ENCODE results near the gene PATJ.
"Not testable (repeated sequence)": the region's sequence is repeated elsewhere in the genome, so short reads cannot be mapped to it uniquely, and the experiment has no call there.

Gene PATJ

DNA sequence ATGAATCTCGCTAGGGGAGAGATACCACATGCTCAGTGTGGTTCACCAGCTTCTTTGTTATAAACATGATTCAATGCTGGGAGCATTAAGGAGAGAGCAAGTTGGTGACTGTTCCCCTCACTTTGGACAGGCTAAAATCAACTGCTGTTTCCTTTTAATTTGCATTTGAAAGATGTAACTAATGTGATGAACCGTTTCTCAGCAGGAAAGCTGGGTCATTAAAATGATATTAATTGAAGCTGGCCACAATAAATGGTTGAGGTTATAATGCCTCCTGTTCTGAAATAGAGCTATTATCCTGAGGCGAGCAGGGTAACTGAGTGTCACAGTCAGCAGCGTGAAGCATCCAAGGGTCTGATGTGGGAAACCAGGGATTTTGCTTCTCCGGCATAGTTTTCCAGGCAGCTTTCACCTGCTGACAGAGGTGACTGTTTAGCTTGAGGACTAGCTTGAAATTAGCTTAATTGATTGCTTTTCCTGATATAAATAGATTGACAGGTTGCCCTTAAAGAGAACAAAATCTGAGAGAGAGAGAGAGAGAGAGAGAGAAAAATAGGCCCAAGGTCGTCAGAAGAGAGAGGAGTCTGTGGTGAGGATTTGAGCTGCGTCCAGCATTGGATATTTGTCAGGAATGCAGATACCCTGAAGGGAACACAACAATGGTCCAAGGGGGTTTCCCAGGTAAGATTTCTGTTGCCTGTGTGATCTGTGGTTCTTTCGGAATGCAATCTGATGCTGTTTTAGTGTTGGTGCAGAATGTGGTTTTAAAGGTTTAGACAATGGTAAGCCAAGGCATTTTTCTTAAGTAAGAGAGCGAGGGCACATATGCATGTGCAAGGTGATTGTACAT lies 209.7 kb downstream of the PATJ start:
- DNase-seq = no peak

DNA sequence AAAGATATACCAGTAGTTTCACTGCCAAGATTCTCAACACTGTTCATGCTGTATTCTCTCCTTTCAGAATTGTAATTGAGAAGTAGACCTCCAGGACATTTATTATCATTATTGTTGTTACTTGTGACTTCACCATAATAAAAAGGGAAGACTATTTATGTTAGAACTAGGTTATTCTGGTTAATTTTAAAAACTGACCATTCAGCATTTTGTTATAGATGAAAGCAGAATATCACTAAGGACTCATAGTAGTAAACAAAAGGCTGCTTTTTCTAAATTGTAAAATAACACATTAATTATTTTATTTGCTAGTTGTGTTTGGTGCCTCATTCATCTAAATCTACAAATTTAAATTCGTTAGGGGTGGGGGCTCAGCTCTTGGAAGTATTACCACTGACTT lies 210.4 kb downstream of the PATJ start:
- no peak for DNase-seq

DNA sequence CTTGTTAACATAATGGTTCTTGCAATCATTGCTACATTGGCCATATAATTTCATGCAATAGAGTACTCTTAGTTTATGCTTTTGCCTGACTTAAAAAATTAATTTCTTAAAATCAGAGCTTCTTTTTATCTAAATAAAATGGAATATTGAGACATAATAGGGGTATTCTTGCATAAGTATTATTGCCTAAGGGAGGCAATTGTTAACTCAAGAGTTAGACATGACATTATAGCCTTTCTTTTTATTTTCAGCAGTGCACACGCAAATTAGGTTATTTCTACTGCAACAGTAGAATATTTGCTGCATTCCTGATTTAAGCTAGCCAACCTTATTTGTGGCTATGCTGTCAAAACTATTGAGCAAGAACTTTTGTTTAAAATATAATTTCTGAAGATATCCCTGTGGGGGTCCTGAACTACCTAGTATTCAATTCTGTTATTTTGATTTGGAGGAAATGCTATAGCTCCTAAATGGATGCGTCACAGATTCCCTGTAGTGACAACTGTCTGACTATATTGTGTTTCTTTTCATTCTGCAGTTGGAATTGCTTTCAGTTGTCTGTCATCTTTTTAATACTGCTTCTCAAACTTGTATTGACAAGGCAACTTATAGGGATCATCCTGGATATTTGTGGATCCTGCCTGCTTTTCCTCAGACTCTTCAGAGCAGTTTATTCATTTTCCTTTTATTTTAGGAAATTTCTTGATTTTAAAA lies 211.0 kb downstream of the PATJ start:
- no peak for DNase-seq

DNA sequence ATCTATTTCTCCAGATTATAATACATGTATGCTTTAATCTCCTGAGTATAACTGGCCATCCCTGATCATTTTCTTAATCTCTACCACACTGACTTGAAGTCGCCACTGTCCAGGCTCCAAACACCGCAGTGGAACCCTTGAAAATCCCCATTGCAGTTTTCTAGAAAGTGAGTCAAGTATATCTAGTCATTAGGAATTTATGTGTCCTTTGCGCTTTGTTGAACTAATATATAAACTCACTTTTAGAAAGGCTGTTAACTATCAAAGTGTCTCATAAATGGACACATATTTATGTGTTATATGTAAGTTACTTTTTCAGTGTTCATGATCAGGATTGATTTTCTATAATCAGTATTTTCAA lies 211.5 kb downstream of the PATJ start:
- DNase-seq = no peak

DNA sequence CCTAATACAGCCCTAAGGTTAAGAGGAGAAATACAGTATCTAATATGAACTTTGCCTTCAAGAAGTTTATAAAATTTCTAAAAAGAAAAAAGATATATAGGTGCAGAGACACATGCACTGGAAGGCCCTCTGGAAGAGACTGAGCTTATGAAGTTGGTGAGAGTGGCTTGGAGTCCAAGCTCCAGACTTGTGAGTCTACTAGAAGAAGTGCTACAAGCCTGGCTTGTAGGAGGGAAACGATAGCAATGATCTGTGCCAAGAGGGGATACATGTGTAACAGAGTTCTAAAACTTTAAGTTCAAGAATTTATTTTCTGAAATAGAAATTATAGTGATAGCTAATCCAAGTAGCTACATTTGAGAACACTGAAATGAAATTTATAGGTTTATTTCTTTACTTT lies 213.0 kb downstream of the PATJ start:
- no peak for DNase-seq

DNA sequence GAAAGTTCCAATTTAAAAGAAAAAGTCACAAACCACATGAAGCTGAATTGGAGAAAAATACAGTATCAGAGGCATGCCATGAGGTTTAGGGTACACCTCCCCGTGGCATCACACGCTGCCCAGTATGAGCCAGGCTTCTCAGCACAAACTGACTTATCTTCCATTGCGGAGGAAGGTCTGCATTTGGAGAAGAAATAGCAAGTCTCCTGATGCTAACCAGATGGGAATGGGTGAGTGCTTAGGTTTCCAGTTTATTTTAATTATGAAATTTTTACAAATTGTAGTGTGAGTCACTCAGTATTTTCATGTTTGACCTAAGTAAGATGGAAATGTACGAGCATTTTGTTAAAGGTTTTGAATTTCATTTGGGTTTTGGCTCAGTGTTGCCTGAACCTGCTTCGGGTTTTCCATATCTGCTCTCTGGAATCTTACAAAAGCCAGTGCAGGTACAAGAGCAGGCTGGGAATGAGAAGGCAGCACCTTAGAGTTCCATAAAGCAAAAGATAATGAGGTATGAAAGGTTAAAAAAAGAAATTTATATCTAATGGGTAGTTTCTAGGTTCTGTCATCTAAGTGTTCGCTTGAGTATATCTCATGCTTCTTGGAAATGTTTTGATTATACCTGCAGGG lies 213.9 kb downstream of the PATJ start:
- DNase-seq = no peak

DNA sequence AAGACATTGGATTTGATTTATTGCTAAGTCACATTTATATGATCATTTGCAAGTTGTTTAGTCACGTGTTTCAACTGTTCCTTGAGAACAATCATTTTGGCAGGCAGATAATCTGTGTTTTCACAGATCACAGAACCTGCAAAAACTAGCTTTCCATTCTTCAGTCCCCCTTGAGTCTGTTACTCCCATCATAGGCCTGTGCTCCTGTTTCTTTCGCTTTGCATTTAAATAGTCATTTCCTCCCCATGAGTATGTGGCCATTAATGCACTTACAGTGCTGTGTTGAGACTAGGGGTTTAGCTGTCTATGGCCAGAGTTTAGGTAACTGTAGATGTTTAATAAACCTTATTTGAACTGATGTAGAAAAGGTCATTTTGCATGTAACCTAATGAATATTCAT lies 214.5 kb downstream of the PATJ start:
- no peak for DNase-seq

DNA sequence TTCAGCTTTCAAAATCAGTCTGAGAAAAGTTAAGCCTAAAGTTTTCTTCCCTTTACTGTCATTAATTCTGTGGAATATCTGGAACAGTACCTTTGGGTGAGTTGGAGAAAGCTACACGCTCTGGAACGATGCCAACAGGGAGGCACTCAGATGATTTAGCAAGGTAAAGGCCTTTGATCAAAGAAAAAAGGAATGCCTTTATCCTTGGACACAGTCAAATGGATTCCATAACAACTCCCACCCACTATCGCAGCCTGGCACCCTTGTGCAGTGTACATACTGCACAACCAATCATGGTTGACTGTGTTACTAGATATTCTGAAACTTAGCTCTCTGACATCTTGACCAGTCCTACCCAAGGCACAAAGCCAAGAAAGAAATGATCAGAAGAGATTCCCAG lies 218.7 kb downstream of the PATJ start:
- DNase-seq = no peak

DNA sequence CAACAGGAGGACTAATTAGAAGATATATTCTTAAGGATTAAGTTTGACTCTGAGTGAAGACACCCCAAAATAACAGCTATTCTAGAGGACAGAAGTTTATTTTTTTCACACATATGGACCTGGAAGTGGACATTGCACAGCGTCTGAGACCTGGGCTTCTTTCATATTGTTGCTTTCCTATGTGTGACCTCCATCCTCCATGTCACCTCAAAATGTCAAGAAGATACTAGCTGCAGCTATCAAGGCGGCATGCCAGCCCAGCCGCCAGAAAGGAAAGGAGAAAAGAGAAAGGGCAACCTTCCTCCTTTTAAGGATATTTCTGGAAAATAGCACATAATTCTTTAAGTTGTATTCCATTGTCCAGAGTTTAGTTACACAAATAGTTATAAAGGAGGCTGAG lies 220.4 kb downstream of the PATJ start:
- no peak for DNase-seq

DNA sequence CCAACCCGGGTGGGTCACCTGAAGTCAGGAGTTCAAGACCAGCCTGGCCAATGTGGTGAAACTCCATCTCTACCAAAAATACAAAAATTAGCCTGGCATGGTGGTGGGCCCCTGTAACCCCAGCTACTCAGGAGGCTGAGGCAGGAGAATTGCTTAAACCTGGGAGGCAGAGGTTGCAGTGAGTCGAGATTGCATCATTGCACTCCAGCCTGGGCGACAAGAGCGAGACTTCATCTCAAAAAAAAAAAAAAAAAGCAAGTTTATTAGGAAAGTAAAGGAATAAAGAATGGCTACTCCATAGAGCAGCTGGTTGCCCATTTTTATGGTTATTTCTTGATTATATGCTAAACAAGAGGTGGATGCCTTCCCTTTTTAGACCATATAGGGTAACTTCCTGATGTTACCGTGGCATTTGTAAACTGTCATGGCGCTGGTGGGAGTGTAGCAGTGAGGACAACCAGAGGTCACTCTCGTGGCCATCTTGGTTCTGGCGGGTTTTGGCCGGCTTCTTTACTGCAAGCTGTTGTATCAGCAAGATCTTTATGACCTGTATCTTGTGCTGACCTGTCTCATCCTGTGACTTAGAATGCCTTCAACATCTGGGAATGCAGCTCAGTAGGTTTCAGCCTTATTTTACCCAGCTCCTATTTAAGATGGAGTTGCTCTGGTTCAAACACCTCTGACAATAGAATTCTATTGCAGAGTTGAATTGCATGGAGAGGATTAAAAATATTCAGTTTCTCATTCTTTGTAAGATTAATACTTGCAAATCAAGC lies 224.4 kb downstream of the PATJ start:
- DNase-seq = not testable (repeated sequence)

DNA sequence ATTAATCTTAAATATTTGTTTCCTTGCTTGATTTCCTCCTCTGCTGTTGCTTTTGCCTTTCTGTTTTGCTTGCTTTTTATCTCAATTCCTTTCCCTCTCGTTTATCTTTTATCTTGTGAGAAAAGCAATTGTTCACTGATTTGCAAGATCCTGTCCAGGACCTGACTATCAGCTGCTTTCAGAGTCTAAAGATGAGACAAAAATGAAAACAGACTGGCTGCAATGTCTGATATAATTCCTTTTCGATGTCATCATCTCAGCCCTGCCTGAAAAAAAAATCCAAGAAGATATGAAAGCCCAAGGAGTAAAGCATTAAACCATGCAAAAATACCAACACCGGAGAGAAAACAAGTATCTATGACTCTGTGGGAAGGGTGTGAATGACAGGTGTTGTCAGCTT lies 225.5 kb downstream of the PATJ start:
- no peak for DNase-seq

DNA sequence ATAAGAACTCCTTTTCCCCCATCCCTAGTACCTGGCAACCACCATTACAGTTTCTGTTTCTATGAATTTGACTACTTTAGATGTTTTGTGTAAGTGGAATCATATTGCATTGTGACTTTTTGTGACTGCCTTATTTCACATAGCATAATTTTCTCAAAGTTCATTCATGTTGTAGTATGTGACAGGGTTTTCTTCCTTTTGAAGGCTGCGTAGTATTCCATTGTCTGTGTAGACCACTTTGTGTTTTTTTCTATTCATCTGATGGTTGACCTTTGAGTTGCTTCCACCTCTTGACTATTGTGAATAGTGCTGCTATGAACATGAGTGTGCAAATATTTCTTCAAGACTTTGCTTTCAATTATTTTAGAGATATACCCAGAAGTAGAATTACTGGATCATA lies 226.6 kb downstream of the PATJ start:
- DNase-seq = no peak

DNA sequence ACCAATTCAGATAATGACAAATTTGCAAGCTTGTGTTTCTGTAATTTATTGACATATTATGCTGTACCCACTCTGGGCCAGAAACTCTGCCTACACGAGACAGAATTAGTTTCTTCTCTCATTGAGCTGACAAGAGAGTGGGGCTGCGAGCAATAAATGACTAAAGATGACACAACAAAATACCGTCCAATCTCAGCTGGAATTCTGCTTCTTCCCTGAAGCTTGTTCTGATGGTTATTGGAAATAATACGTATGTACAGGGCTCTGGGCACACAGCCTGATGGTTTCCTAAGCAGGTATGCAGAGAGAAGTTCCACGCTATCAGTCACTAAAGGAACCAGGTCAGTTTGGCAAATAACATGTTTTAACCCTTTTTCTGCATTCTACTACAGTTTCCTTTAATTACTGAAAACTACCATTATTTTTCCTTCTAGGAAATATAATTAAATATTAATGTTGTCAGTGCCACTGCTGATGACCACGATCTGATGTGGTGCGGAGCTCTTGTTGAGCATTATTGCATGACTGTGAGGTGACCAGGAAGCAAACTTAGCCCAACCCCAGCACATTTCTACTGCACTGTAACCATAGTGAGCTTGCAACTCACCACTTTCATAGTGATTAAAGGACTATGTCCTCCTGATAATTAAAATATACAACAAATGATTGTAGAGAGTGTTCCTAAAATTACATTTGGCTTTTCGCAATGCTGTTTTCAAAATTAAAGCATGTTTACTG lies 231.0 kb downstream of the PATJ start:
- no peak for DNase-seq

DNA sequence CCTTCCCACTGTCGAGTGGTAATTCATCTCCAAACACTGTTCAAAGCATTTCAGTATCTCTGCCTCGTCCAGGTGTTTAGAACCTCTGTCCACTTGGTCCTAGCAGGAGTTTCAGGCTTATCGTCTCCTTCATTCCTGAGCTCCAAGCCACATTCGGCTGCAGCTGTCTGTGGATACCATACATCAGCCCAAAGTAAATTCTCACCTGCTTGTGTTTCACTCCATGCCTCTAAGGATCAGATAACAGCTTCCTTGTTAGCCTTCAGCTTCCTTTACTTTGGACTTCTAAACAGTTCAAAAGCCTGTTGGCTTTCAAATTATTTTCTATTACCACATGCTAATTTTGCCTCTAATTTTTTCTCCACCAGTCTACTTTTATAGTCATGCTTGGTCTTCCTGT lies 233.4 kb downstream of the PATJ start:
- DNase-seq = no peak

DNA sequence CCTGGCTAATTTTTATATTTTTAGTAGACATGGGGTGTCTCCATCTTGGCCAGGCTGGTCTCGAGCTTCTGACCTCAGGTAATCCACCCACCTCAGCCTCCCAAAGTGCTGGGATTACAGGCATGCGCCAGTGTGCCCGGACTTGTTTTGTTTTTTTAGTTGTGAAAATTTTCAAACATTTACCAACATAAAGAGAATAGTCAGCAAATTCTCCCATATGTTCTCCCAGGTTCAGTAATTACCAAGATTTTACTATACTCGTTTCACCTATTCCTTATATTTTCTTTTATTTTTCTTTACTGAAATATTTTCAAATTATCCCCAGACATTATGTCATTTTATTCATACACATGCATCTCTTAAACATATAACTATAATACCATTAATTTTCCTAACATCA lies 234.3 kb downstream of the PATJ start:
- DNase-seq = no peak

DNA sequence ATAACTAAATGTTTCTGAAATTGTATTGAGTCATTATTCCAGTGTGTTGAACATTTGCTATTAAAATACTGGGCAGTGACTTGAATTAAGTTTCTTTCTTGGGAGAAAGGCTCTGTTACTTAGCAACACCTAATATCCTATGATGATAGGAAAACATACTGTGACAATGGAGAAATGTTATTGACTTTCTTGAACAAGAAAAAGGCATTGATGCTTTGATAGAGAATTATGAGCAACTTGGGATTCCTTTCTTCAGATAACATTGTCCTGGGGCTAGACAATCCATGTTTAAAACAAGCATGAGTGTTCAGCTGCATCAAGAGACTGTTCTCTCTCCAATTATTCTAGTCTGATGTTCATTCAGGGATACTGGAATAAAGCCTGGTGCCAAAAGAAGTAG lies 236.5 kb downstream of the PATJ start:
- no peak for DNase-seq

DNA sequence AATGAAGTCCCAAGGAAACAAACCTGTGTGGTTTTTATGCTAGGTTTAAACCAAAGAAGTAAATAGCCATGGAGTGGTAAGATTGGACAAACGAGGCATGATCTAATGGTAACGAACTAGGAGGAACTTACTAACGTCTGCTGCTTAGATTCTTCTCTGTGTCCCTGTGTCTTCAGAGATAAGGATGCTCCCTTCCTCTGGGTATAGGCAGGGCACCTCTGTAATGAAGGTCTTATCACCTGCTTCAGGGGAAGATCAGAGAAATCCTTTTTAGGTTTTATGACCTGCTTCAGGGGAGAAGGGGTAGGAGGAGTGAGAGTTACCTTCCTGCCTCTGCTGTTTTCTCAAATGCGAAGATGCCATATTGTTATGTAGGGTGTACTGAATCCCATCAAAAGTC lies 237.4 kb downstream of the PATJ start:
- no peak for DNase-seq

DNA sequence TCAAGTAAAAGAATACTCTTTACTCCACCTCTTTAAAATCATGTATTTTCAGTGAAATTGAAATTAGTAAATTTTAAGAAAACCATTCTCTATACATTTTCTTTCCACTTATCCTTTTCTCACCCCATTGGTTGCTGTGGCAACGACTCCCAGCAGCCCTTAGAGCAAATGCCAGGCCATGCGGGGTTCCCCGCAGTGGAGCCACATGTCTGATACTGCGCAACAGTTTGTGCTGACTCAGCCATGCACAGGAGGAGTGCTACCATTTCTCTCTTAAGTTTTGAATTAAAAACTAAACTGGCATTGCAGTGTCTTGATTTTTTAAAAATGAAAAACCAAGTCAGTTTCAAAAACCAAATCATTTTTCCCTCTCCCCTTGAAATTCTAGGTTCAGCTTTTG lies 238.3 kb downstream of the PATJ start:
- DNase-seq = peak; percentile 14

DNA sequence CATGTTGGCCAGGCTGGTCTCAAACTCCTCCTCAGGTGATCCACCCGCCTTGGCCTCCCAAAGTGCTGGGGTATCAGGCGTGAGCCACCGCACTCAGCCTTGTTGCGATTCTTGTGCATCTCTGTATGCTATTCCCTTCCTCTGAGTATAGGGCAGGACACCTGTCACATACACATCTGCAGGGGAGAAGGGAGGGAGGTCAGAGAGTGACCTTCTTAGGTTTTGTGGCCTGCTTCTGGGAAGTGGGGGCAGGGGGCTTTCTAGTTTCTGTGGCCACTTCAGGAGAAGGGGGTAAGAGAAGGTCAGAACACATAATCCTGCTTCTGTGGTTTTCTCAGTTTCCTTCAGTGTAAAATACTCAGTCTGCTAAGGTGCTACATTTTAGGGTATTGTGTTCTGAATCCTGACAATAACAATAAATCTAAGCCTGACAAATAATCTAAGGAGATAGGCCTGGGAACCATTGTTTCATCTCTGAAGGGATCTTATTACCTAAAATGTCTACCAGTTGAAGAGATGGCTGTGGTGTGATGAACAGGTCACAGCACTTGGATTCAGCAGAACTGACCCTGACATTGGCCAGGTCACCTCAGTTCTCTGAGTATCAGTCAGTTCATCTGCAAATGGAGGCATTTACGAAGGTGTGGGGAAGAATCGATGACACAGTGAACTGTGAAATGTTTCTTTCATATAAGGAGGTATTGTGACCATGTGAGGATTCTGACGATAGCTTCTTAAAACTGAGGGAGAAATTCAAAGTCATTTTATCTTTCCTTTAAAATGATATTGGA lies 239.8 kb downstream of the PATJ start:
- DNase-seq = no peak

DNA sequence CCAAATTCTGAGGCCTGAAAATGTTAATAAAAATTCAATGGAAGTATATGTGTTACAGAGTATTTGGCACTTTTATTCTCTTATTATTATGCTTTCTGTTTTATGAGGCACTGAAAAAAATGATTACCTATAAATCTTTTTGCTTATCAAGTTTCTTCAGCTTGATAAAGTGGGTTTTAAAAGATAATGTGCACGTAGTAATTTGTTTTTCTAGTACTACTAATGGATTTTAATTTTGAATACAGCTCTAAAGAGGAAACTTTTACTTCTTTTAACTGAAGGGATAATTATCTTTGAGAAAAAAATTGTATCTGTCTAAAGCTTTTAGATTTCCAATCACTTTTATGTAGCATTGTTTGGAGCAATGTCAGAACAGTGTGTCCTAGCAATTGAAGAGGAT lies 241.0 kb downstream of the PATJ start:
- DNase-seq = no peak

DNA sequence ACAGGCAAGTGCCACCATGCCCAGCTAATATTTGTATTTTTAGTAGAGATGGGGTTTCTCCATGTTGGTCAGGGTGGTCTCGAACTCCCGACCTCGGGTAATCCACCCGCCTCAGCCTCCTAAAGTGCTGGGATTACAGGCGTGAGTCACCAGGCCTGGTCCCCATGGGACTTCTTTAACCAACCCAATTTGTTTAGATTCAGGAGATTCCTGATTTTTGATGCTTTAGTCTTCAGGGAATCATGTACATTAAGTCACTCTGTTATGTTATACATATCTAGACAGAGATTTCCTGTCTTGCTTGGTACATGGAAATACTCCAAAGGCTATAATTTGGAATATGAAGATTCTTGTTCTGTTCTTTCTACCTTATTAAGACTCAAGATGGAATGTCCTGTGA lies 250.0 kb downstream of the PATJ start:
- DNase-seq = no peak

Data from activated CD4-positive, alpha-beta T cell treated with anti-CD3 and anti-CD28 coated beads, Interleukin-10, Interleukin-2, amounts not matched to agents 100 ng/mL and 50 ng/mL, durations not matched to agents 16 hours and 8 hours (primary cell).